IMR-90 (cell line): ENCODE measurements around the gene CYP4X1.

Experiments used
- CEBPB ChIP-seq: IDR thresholded peaks from 2 replicates; pipeline ENCODE4 v1.6.1; 2012; ENCODE audit warnings: low read depth, low read length, improper control_type of control experiment
- ELK1 ChIP-seq: fragments of 150-350 bp; IDR thresholded peaks from 2 replicates; pipeline ENCODE4 v1.6.1; 2016; ENCODE audit warnings: low read depth, mild to moderate bottlenecking, low read length, moderate library complexity, borderline replicate concordance
- MAZ ChIP-seq: IDR thresholded peaks from 2 replicates; pipeline ENCODE4 v1.6.1; 2012; ENCODE audit warnings: low read depth, mild to moderate bottlenecking, low read length, improper control_type of control experiment, moderate library complexity, borderline replicate concordance
- MXI1 ChIP-seq: IDR thresholded peaks from 2 replicates; pipeline ENCODE4 v1.6.1; 2012; ENCODE audit warnings: low read depth, mild to moderate bottlenecking, low read length, moderate library complexity, borderline replicate concordance
- POLR2A ChIP-seq: IDR thresholded peaks from 2 replicates; pipeline ENCODE4 v1.6.1; 2012; ENCODE audit warnings: mild to moderate bottlenecking, low read depth, low read length
- RAD21 ChIP-seq: IDR thresholded peaks from 2 replicates; pipeline ENCODE4 v1.6.1; 2012; ENCODE audit warnings: low read length, improper control_type of control experiment
- RFX5 ChIP-seq: IDR thresholded peaks from 2 replicates; pipeline ENCODE4 v1.8.0; 2012; ENCODE audit warnings: low read depth, mild to moderate bottlenecking, low read length, moderate library complexity
- SMC3 ChIP-seq: fragments of 150-350 bp; IDR thresholded peaks from 2 replicates; pipeline ENCODE4 v1.6.1; 2016; ENCODE audit warnings: low read depth, mild to moderate bottlenecking, antibody characterized with exemption, low read length, moderate library complexity
- TF ChIP-seq, protein P1 (sequence below): conservative IDR thresholded peaks from 2 replicates; pipeline ENCODE4 v1.5.1; 2012; ENCODE audit warnings: mild to moderate bottlenecking, low read depth, low read length, improper control_type of control experiment

DNA sequence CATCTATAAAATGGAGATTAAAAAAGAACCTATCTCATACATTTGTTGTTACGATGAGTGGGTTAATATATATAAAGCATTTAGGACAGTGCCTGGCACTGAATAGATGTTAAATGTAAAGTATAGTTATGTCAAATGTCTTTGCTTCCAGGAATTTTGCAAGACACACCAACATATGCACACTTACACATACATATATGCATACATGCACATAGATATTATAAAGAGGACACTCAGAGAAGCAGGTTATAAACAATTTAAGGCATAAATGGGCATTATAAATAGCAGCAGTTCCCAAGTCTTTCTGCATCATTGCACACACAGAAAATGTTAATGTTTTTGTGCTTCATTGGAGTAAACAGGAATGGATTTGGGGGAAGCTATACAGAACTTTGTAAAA, 13.3 kb downstream of the CYP4X1 start:
- no peak for TF ChIP-seq POLR2A
- TF ChIP-seq SMC3, result no peak
- TF ChIP-seq, protein P1, sequence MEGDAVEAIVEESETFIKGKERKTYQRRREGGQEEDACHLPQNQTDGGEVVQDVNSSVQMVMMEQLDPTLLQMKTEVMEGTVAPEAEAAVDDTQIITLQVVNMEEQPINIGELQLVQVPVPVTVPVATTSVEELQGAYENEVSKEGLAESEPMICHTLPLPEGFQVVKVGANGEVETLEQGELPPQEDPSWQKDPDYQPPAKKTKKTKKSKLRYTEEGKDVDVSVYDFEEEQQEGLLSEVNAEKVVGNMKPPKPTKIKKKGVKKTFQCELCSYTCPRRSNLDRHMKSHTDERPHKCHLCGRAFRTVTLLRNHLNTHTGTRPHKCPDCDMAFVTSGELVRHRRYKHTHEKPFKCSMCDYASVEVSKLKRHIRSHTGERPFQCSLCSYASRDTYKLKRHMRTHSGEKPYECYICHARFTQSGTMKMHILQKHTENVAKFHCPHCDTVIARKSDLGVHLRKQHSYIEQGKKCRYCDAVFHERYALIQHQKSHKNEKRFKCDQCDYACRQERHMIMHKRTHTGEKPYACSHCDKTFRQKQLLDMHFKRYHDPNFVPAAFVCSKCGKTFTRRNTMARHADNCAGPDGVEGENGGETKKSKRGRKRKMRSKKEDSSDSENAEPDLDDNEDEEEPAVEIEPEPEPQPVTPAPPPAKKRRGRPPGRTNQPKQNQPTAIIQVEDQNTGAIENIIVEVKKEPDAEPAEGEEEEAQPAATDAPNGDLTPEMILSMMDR, result no peak
- TF ChIP-seq RFX5, result no peak
- TF ChIP-seq RAD21, result no peak
- no peak for TF ChIP-seq MXI1
- TF ChIP-seq ELK1, result no peak
- no peak for TF ChIP-seq MAZ
- no peak for TF ChIP-seq CEBPB
